GM21360 (cell line): ENCODE measurements around the gene TGFBR1.
A peak's percentile ranks its signal among the peaks of the same experiment; 100 is the strongest.

Experiments
- ATAC-seq: cut with Tn5 transposase; IDR thresholded peaks from one replicate; pipeline ENCODE4 v1.9.1; 2021; ENCODE audit warnings: mild to moderate bottlenecking, moderate library complexity; ENCODE audit not compliant: unreplicated experiment

TGFBR1 gene

GRCh38 chr9:99105152-99106043 is 485 bp downstream of the TGFBR1 start:
- ATAC-seq, result peak; percentile 43

GRCh38 chr9:99106044-99106375 is 1.1 kb downstream of the TGFBR1 start:
- no peak for ATAC-seq

GRCh38 chr9:99107421-99107820 is 2.5 kb downstream of the TGFBR1 start:
- ATAC-seq, result no peak

GRCh38 chr9:99108131-99108530 is 3.2 kb downstream of the TGFBR1 start:
- ATAC-seq, result no peak

- ATAC-seq, result no peak
Measured at GRCh38 chr9:99109522-99109921, 4.6 kb downstream of the TGFBR1 start.

GRCh38 chr9:99112750-99113413 is 8.0 kb downstream of the TGFBR1 start:
- no peak for ATAC-seq

- ATAC-seq, result no peak
Measured at GRCh38 chr9:99113414-99114048, 8.6 kb downstream of the TGFBR1 start.

- ATAC-seq, result no peak
Measured at GRCh38 chr9:99114049-99114440, 9.1 kb downstream of the TGFBR1 start.

- no peak for ATAC-seq
Measured at GRCh38 chr9:99114846-99115500, 10.1 kb downstream of the TGFBR1 start.

- ATAC-seq, result no peak
Measured at GRCh38 chr9:99116003-99116411, 11.1 kb downstream of the TGFBR1 start.

- peak; percentile 93 for ATAC-seq
Measured at GRCh38 chr9:99118782-99119466, 14.0 kb downstream of the TGFBR1 start.

- ATAC-seq, result no peak
Measured at GRCh38 chr9:99119976-99120655, 15.2 kb downstream of the TGFBR1 start.

GRCh38 chr9:99121604-99122003 is 16.7 kb downstream of the TGFBR1 start:
- ATAC-seq, result no peak

GRCh38 chr9:99124534-99125255 is 19.8 kb downstream of the TGFBR1 start:
- no peak for ATAC-seq

GRCh38 chr9:99125446-99125845 is 20.5 kb downstream of the TGFBR1 start:
- ATAC-seq, result no peak

GRCh38 chr9:99126312-99126711 is 21.4 kb downstream of the TGFBR1 start:
- no peak for ATAC-seq

- ATAC-seq, result no peak
Measured at GRCh38 chr9:99127356-99128132, 22.6 kb downstream of the TGFBR1 start.

- no peak for ATAC-seq
Measured at GRCh38 chr9:99128133-99128406, 23.2 kb downstream of the TGFBR1 start.

- ATAC-seq, result no peak
Measured at GRCh38 chr9:99129091-99129490, 24.2 kb downstream of the TGFBR1 start.
